GM12875 (cell line): ENCODE measurements around the gene FSD1.

ENCODE experiments used
- H3K4me3 ChIP-seq: one replicate; pipeline ENCODE4 v1.5.1; 2011; ENCODE audit warnings: low read depth, low read length, control low read depth
- CTCF ChIP-seq: IDR thresholded peaks from 2 replicates; pipeline ENCODE4 v1.5.1; 2011; ENCODE audit warnings: low read depth, mild to moderate bottlenecking, control low read depth, inconsistent platforms, low read length, moderate library complexity, borderline replicate concordance; ENCODE audit not compliant: insufficient read depth

FSD1 gene

GRCh38 chr19:4304538-4305256 lies at the start of gene FSD1:
Gene FSD1 (plus strand): TSS chr19:4304598. CDS start chr19:4304747, 149 bp downstream.
- H3K4me3 ChIP-seq = no peak within 1 kb of the TSS
- TF ChIP-seq CTCF = no peak

GRCh38 chr19:4256563-4256962 lies 47.8 kb upstream of the FSD1 start:
- 0 out of 2 replicates have a peak, but pooled peaks have one; percentile 20 for TF ChIP-seq CTCF
- H3K4me3 ChIP-seq = no peak overlapping the region

GRCh38 chr19:4257025-4257424 lies 47.4 kb upstream of the FSD1 start:
- no peak overlapping the region for H3K4me3 ChIP-seq
- no peak for TF ChIP-seq CTCF

GRCh38 chr19:4258181-4258580 lies 46.2 kb upstream of the FSD1 start:
- TF ChIP-seq CTCF = no peak
- no peak overlapping the region for H3K4me3 ChIP-seq

GRCh38 chr19:4260613-4261191 lies 43.7 kb upstream of the FSD1 start:
- no peak for TF ChIP-seq CTCF
- H3K4me3 ChIP-seq = no peak overlapping the region

GRCh38 chr19:4264812-4265211 lies 39.6 kb upstream of the FSD1 start:
- no peak for TF ChIP-seq CTCF
- H3K4me3 ChIP-seq = no peak overlapping the region

- TF ChIP-seq CTCF = no peak
- no peak overlapping the region for H3K4me3 ChIP-seq
These were observed 38.0 kb upstream of the FSD1 start for GRCh38 chr19:4266253-4267000.
